K562 (cell line): ENCODE results near the gene ANXA3. TPM values are rescaled to one million over a fixed set of nuclear protein-coding genes. Genes with fewer than 3 reads are reported as not detected.

Experiments used
- CREB3 ChIP-seq: fragments of 450-650 bp; conservative IDR thresholded peaks from 2 replicates; pipeline ENCODE4 v1.6.1; 2016; ENCODE audit warnings: missing genetic modification characterization, low read depth, mild to moderate bottlenecking, missing compliant biosample characterization, moderate library complexity
- DMBX1 ChIP-seq: fragments of 250-450 bp; sonication (Bioruptor Pico); IDR thresholded peaks from 2 replicates; pipeline ENCODE4 v1.8.0; 2022; ENCODE audit warnings: inconsistent platforms, mild to moderate bottlenecking, moderate library complexity, borderline replicate concordance
- ETV5 ChIP-seq: sonication (generic); formaldehyde crosslinking; IDR thresholded peaks from 2 replicates; pipeline ENCODE4 v1.4.0; 2020; ENCODE audit warnings: low read depth, mild to moderate bottlenecking, missing genetic modification reagents
- HNRNPK ChIP-seq: fragments of 200-400 bp; formaldehyde crosslinking; IDR thresholded peaks from one replicate; pipeline ENCODE4 v1.6.1; 2018; ENCODE audit warnings: mild to moderate bottlenecking, low read depth, low read length; ENCODE audit not compliant: poor library complexity, severe bottlenecking
- ILF3 ChIP-seq: fragments of 450-650 bp; IDR thresholded peaks from 2 replicates; pipeline ENCODE4 v1.6.1; 2018; ENCODE audit warnings: antibody characterized with exemption, mild to moderate bottlenecking, moderate library complexity, borderline replicate concordance
- MAFG ChIP-seq: fragments of 450-650 bp; conservative IDR thresholded peaks from 2 replicates; pipeline ENCODE4 v1.6.1; 2016; ENCODE audit warnings: missing genetic modification characterization, missing compliant biosample characterization
- NBN ChIP-seq: fragments of 450-650 bp; IDR thresholded peaks from 2 replicates; pipeline ENCODE4 v1.6.1; 2016; ENCODE audit warnings: low read depth, mild to moderate bottlenecking
- NFE2 ChIP-seq: IDR thresholded peaks from 2 replicates; pipeline ENCODE4 v1.6.1; 2014; ENCODE audit warnings: antibody characterized with exemption, low read depth
- NFRKB ChIP-seq: fragments of 450-650 bp; IDR thresholded peaks from 2 replicates; pipeline ENCODE4 v1.6.1; 2016; ENCODE audit warnings: low read depth
- NR4A1 ChIP-seq, 2 experiments: fragments of 250-450 bp in 1 of 2; fragments of 450-650 bp in 1 of 2; sonication (Bioruptor Pico) in 1 of 2; IDR thresholded peaks; 2 replicates each; pipeline versions ENCODE4 v1.4.0 to v1.6.1; 2016 to 2020; ENCODE audit warnings: mild to moderate bottlenecking in 2 of 2, missing compliant biosample characterization in 1 of 2, missing genetic modification characterization in 1 of 2, moderate library complexity in 1 of 2
- PHB ChIP-seq: fragments of 250-450 bp; sonication (Bioruptor Pico); IDR thresholded peaks from 2 replicates; pipeline ENCODE4 v1.5.0; 2021
- PHB2 ChIP-seq: fragments of 450-650 bp; IDR thresholded peaks from 2 replicates; pipeline ENCODE4 v1.6.1; 2017; ENCODE audit warnings: low read depth
- SREBF2 ChIP-seq: sonication (generic); formaldehyde crosslinking; IDR thresholded peaks from 2 replicates; pipeline ENCODE4 v1.4.0; 2020; ENCODE audit warnings: mild to moderate bottlenecking, missing genetic modification reagents
- TFAM ChIP-seq: fragments of 250-450 bp; sonication (Bioruptor Pico); conservative IDR thresholded peaks from 2 replicates; pipeline ENCODE4 v1.5.0; 2021; ENCODE audit warnings: mild to moderate bottlenecking, moderate library complexity
- TFAP4 ChIP-seq: sonication (generic); formaldehyde crosslinking; IDR thresholded peaks from 2 replicates; pipeline ENCODE4 v1.8.0; 2022; ENCODE audit warnings: missing genetic modification reagents, mild to moderate bottlenecking, moderate library complexity, borderline replicate concordance
- ZBTB17 ChIP-seq: fragments of 450-650 bp; formaldehyde crosslinking; IDR thresholded peaks from 2 replicates; pipeline ENCODE4 v1.4.0; 2020; ENCODE audit warnings: mild to moderate bottlenecking
- ZBTB49 ChIP-seq: sonication (generic); formaldehyde crosslinking; IDR thresholded peaks from 2 replicates; pipeline ENCODE4 v1.8.0; 2022; ENCODE audit warnings: missing genetic modification reagents, mild to moderate bottlenecking, borderline replicate concordance
- ZC3H4 ChIP-seq: sonication (generic); formaldehyde crosslinking; IDR thresholded peaks from 2 replicates; pipeline ENCODE4 v1.9.0; 2021; ENCODE audit warnings: missing genetic modification reagents, borderline replicate concordance
- ZFX ChIP-seq: sonication (generic); formaldehyde crosslinking; IDR thresholded peaks from 2 replicates; pipeline ENCODE4 v1.8.0; 2022; ENCODE audit warnings: mild to moderate bottlenecking, missing genetic modification reagents, moderate library complexity
- ZNF175 ChIP-seq: fragments of 200-800 bp; sonication (Bioruptor generic); IDR thresholded peaks from 2 replicates; pipeline ENCODE4 v1.6.1; 2016; ENCODE audit warnings: low read depth, mild to moderate bottlenecking, missing genetic modification characterization, missing compliant biosample characterization
- ZNF232 ChIP-seq: sonication (generic); formaldehyde crosslinking; IDR thresholded peaks from 2 replicates; pipeline ENCODE4 v1.8.0; 2022; ENCODE audit warnings: mild to moderate bottlenecking, missing genetic modification reagents
- ZNF507 ChIP-seq: conservative IDR thresholded peaks from 2 replicates; pipeline ENCODE4 v1.6.1; 2017; ENCODE audit warnings: missing genetic modification characterization, missing compliant biosample characterization
- ZNF57 ChIP-seq: fragments of 450-650 bp; formaldehyde crosslinking; IDR thresholded peaks from 2 replicates; pipeline ENCODE4 v1.4.0; 2020; ENCODE audit warnings: mild to moderate bottlenecking, moderate library complexity
- ZNF707 ChIP-seq: fragments of 250-450 bp; sonication (Bioruptor Pico); conservative IDR thresholded peaks from 2 replicates; pipeline ENCODE4 v1.8.0; 2022; ENCODE audit warnings: inconsistent platforms, mild to moderate bottlenecking, moderate library complexity
- polyA plus RNA-seq, 8 experiments: library from polyadenylated mRNA; depleted of rRNA in 4 of 8; stranded (reverse) in 5 of 8; unstranded in 3 of 8; fragments of >200 nt; fragmentation: Nextera tagmentation in 2 of 8; fragmentation: Illumina TruSeq in 1 of 8; extraction: Ambion mirVana in 2 of 8; extraction: Trizol in 1 of 8; gene quantifications; 2 replicates each; pipeline versions ENCODE4 v1.2.1 to v1.2.3, GENCODE V29; 2011 to 2014; ENCODE audit warnings: inconsistent platforms in 1 of 8, missing spikeins in 1 of 8
- total RNA-seq, 7 experiments: library from RNA; depleted of rRNA in 6 of 7; stranded (reverse); fragments of >200 nt in 6 of 7; fragmentation: Illumina TruSeq in 2 of 7; extraction: Trizol in 2 of 7; gene quantifications; 2 replicates each; pipeline versions ENCODE4 v1.2.1 to v1.2.3, GENCODE V29; 2011 to 2021; ENCODE audit warnings: low replicate concordance in 1 of 7

The ANXA3 gene
- total and polyA plus RNA-seq, 9 of the 15 experiments (the other 6 are each of a cell fraction or from before 2014, with no cell fraction given), result 6.3 to 15.5 (median 9.8) TPM

- TF ChIP-seq CREB3 (no peak), SREBF2 (CRISPR knock-in tag) (no peak), MAFG (tag) (no peak; the same call in 1 of the 2 replicates), ILF3 (no peak), ZNF232 (no peak), ZNF57 (CRISPR knock-in tag) (no peak), NFRKB (peak; percentile 30; the same call in 1 of the 2 replicates), ZC3H4 (CRISPR knock-in tag) (no peak), PHB (CRISPR knock-in tag) (no peak), ZBTB49 (CRISPR knock-in tag) (no peak), ZBTB17 (CRISPR knock-in tag) (no peak), DMBX1 (no peak), NFE2 (0 out of 2 replicates have a peak, but pooled peaks have one; percentile 10), ZFX (CRISPR knock-in tag) (no peak), NBN (peak; percentile 44; the same call in 1 of the 2 replicates), HNRNPK (no peak), ZNF707 (CRISPR knock-in tag) (no peak), ZNF507 (tag) (no peak), NR4A1 (CRISPR knock-in tag; IDR thresholded peaks at IDR 0.05) (no peak), NR4A1 (tag; IDR thresholded peaks at IDR 0.05) (peak; percentile 47; the same call in 1 of the 2 replicates), TFAP4 (no peak), TFAM (CRISPR knock-in tag) (no peak), ETV5 (CRISPR knock-in tag) (no peak), PHB2 (peak; percentile 69), ZNF175 (CRISPR knock-in tag) (0 out of 2 replicates have a peak, but pooled peaks have one; percentile 29)
These were observed 98.8 kb downstream of the ANXA3 start (continued) for GRCh38 chr4:78650106-78651024.
